Neural cell (in vitro differentiated cells): ENCODE measurements around the gene SETBP1. TPM values are rescaled to one million over a fixed set of nuclear protein-coding genes. Genes with fewer than 3 reads are reported as not detected.

Experiments used
- H2AFZ ChIP-seq: fragments of 200-600, 300-800 bp; sonication (generic), shearing (Covaris generic); 2 replicates; pipeline ENCODE4 v1.6.0; 2014; ENCODE audit warnings: low read depth, mild to moderate bottlenecking, antibody characterized with exemption, low read length, moderate library complexity
- H3F3A ChIP-seq: fragments of 200-600 bp; shearing (Covaris generic); 2 replicates; pipeline ENCODE4 v1.6.1; 2016; ENCODE audit warnings: mild to moderate bottlenecking, moderate library complexity, mixed read lengths, antibody characterized with exemption, low read length; ENCODE audit not compliant: insufficient read depth, poor library complexity, severe bottlenecking
- H3K27ac ChIP-seq: fragments of 200-600, 300-800 bp; sonication (generic), shearing (Covaris generic); 2 replicates; pipeline ENCODE4 v1.5.1; 2014; ENCODE audit warnings: mild to moderate bottlenecking, low read length, moderate library complexity
- H3K27me3 ChIP-seq: fragments of 300-800, 200-600 bp; sonication (generic), shearing (Covaris generic); 2 replicates; pipeline ENCODE4 v1.6.0; 2014; ENCODE audit warnings: mild to moderate bottlenecking, low read depth, low read length, moderate library complexity; ENCODE audit not compliant: insufficient read depth
- H3K36me3 ChIP-seq: fragments of 300-800, 200-600 bp; sonication (generic), shearing (Covaris generic); 2 replicates; pipeline ENCODE4 v1.5.1; 2014; ENCODE audit warnings: mild to moderate bottlenecking, antibody characterized with exemption, low read length, moderate library complexity; ENCODE audit not compliant: insufficient read depth
- H3K4me2 ChIP-seq: fragments of 300-800, 200-600 bp; sonication (generic), shearing (Covaris generic); 2 replicates; pipeline ENCODE4 v1.6.0; 2014; ENCODE audit warnings: mild to moderate bottlenecking, low read length
- H3K4me3 ChIP-seq: fragments of 300-800, 200-600 bp; sonication (generic), shearing (Covaris generic); 2 replicates; pipeline ENCODE4 v1.5.1; 2014; ENCODE audit warnings: mild to moderate bottlenecking, low read length, moderate library complexity
- H3K79me2 ChIP-seq: fragments of 200-600 bp; shearing (Covaris generic); replicated peaks from 2 replicates; pipeline ENCODE4 v1.6.0; 2014; ENCODE audit warnings: mild to moderate bottlenecking, low read length, moderate library complexity; ENCODE audit not compliant: insufficient read depth
- H3K9ac ChIP-seq: fragments of 300-800, 200-600 bp; sonication (generic), shearing (Covaris generic); 2 replicates; pipeline ENCODE4 v1.6.1; 2016; ENCODE audit warnings: mild to moderate bottlenecking, low read length, mixed read lengths
- H3K9me2 ChIP-seq: fragments of 200-600 bp; shearing (Covaris generic); 2 replicates; pipeline ENCODE4 v1.6.1; 2016; ENCODE audit warnings: mild to moderate bottlenecking, low read length, mixed read lengths; ENCODE audit not compliant: insufficient read depth
- H3K9me3 ChIP-seq: fragments of 200-600, 300-800 bp; sonication (generic), shearing (Covaris generic); 2 replicates; pipeline ENCODE4 v1.6.1; 2016; ENCODE audit warnings: mild to moderate bottlenecking, mixed run types, low read length, moderate library complexity, mixed read lengths
- H4K20me1 ChIP-seq: fragments of 200-600 bp; shearing (Covaris generic); 2 replicates; pipeline ENCODE4 v1.6.1; 2016; ENCODE audit warnings: mild to moderate bottlenecking, mixed run types; ENCODE audit not compliant: insufficient read depth
- CTCF ChIP-seq: fragments of 450-650 bp; IDR thresholded peaks from 2 replicates; pipeline ENCODE4 v1.5.1; 2014; ENCODE audit warnings: antibody characterized with exemption, mild to moderate bottlenecking, moderate library complexity; ENCODE audit not compliant: poor library complexity, severe bottlenecking
- EP300 ChIP-seq: fragments of 450-650 bp; conservative IDR thresholded peaks from 2 replicates; pipeline ENCODE4 v1.6.1; 2014; ENCODE audit warnings: antibody characterized with exemption, mild to moderate bottlenecking, moderate library complexity; ENCODE audit not compliant: poor library complexity, severe bottlenecking
- EZH2 ChIP-seq: fragments of 200-600, 300-800 bp; shearing (Covaris generic), sonication (generic); IDR thresholded peaks from 2 replicates; pipeline ENCODE4 v1.6.1; 2014; ENCODE audit warnings: antibody characterized with exemption, low read length, borderline replicate concordance, mild to moderate bottlenecking; ENCODE audit not compliant: insufficient read depth, poor library complexity, severe bottlenecking
- MXI1 ChIP-seq: fragments of 450-650 bp; conservative IDR thresholded peaks from 2 replicates; pipeline ENCODE4 v1.6.1; 2014; ENCODE audit warnings: antibody characterized with exemption, mild to moderate bottlenecking; ENCODE audit not compliant: poor library complexity, severe bottlenecking
- POLR2AphosphoS5 ChIP-seq: IDR thresholded peaks from 2 replicates; pipeline ENCODE4 v1.6.1; 2012
- RAD21 ChIP-seq: fragments of 450-650 bp; conservative IDR thresholded peaks from 2 replicates; pipeline ENCODE4 v1.6.1; 2014; ENCODE audit warnings: antibody characterized with exemption, mild to moderate bottlenecking, moderate library complexity
- REST ChIP-seq: IDR thresholded peaks from 2 replicates; pipeline ENCODE4 v1.6.1; 2012; ENCODE audit warnings: borderline replicate concordance
- SMC3 ChIP-seq: fragments of 450-650 bp; conservative IDR thresholded peaks from 2 replicates; pipeline ENCODE4 v1.6.1; 2014; ENCODE audit warnings: antibody characterized with exemption, mild to moderate bottlenecking, moderate library complexity; ENCODE audit not compliant: poor library complexity
- TAF1 ChIP-seq: IDR thresholded peaks from 2 replicates; pipeline ENCODE4 v1.6.1; 2012; ENCODE audit warnings: low read depth
- polyA plus RNA-seq: library from polyadenylated mRNA; depleted of rRNA; stranded (reverse); fragments of >200 nt; gene quantifications from 2 replicates; pipeline ENCODE4 v1.2.3, GENCODE V29; 2014

The SETBP1 gene
- polyA plus RNA-seq, 1 donor from 2014 or later: 13.7 TPM

GRCh38 chr18:45015788-45016128 is 335.1 kb downstream of the SETBP1 start:
- H3K27ac ChIP-seq: peak overlapping the region; percentile 80
- H4K20me1 ChIP-seq: no peaks in the 10 kb centered on the region
- H3K4me3 ChIP-seq: no peak overlapping the region
- H3K36me3 ChIP-seq: no peaks in the 10 kb centered on the region
- no peaks in the 10 kb centered on the region for H3K27me3 ChIP-seq
- no peak overlapping the region for H3K9ac ChIP-seq
- H2AFZ ChIP-seq: no peak overlapping the region
- no peak for TF ChIP-seq REST
- no peak for TF ChIP-seq POLR2AphosphoS5
- TF ChIP-seq SMC3: no peak
- no peak for TF ChIP-seq CTCF
- TF ChIP-seq EP300: no peak
- no peak for TF ChIP-seq EZH2
- TF ChIP-seq RAD21: no peak
- no peak for TF ChIP-seq MXI1
- no peak for TF ChIP-seq TAF1
- no peaks in the 10 kb centered on the region for H3K9me2 ChIP-seq
- no peaks in the 10 kb centered on the region for H3K9me3 ChIP-seq
- H3K4me2 ChIP-seq: no peak overlapping the region
- no peaks in the 10 kb centered on the region for H3F3A ChIP-seq
- peaks cover 9% of the 10 kb centered on the region for H3K79me2 ChIP-seq

GRCh38 chr18:45019469-45019868 is 338.8 kb downstream of the SETBP1 start:
- H3K79me2 ChIP-seq: peaks cover 8% of the 10 kb centered on the region

More at GRCh38 chr18:45019469-45019868, 338.8 kb downstream of the SETBP1 start:
- Histone ChIP-seq H2AFZ (no peak overlapping the region), H3K4me3 (no peak overlapping the region), H3K36me3 (no peaks in the 10 kb centered on the region), H3K9me2 (no peaks in the 10 kb centered on the region), H3K4me2 (no peak overlapping the region), H3K27me3 (no peaks in the 10 kb centered on the region), H3K9ac (no peak overlapping the region), H4K20me1 (no peaks in the 10 kb centered on the region), H3F3A (no peaks in the 10 kb centered on the region), H3K9me3 (no peaks in the 10 kb centered on the region), H3K27ac (no peak overlapping the region)
- TF ChIP-seq SMC3 (no peak), EP300 (no peak), TAF1 (no peak), EZH2 (no peak), RAD21 (no peak), REST (no peak), CTCF (no peak), POLR2AphosphoS5 (no peak), MXI1 (no peak)
